Astrocyte (in vitro differentiated cells and primary cell): Measurements from ENCODE around the gene ALDH16A1.

Source experiments
- CTCF ChIP-seq: IDR thresholded peaks from 2 replicates; pipeline ENCODE4 v1.5.1; 2011; ENCODE audit warnings: low read depth, mild to moderate bottlenecking, inconsistent platforms, low read length, moderate library complexity; ENCODE audit not compliant: insufficient read depth
- EZH2 ChIP-seq: IDR thresholded peaks from 2 replicates; pipeline ENCODE4 v1.6.1; 2012; ENCODE audit warnings: mild to moderate bottlenecking, low read length, inconsistent platforms; ENCODE audit not compliant: insufficient read depth

- TF ChIP-seq EZH2: no peak
- TF ChIP-seq CTCF: no peak
These were observed 16.5 kb upstream of the ALDH16A1 start for GRCh38 chr19:49436381-49437017.
